A673 (cell line): ENCODE results near the gene CMTM8. TPM values are rescaled to one million over a fixed set of nuclear protein-coding genes. Genes with fewer than 3 reads are reported as not detected.

Source experiments
- BruUV-seq: library from RNA; stranded (reverse); fragments of 400-500 nt; replicated peaks from 2 replicates; lab custom pipeline; 2021; lab: Mats Ljungman, UMichigan
- CTCF ChIA-PET: fragments of 300-600 bp; sonication (Branson Sonifier 250); formaldehyde crosslinking; loops from one replicate; lab custom pipeline; 2022; ENCODE audit warnings: antibody characterized with exemption; lab: Charles Lee
- POLR2A ChIA-PET: fragments of 300-600 bp; sonication (Branson Sonifier 250); formaldehyde crosslinking; loops from one replicate; lab custom pipeline; 2022; ENCODE audit warnings: antibody characterized with exemption; ENCODE audit not compliant: low non-redundant PET; lab: Charles Lee
- DNase-seq: peaks from one replicate; pipeline ENCODE4 v3.0.0-alpha.2; 2015; ENCODE audit warnings: low spot score
- H3K27ac ChIP-seq: fragments of 200-600 bp; sonication (generic); 2 replicates; pipeline ENCODE4 v1.5.1; 2016; ENCODE audit warnings: mixed run types, low read depth, mild to moderate bottlenecking, mixed read lengths, antibody characterized with exemption, low read length; ENCODE audit not compliant: poor library complexity, severe bottlenecking
- H3K27me3 ChIP-seq: fragments of 200-600 bp; sonication (generic); replicated peaks from 2 replicates; pipeline ENCODE4 v1.6.1; 2017; ENCODE audit warnings: mixed run types, low read depth, mild to moderate bottlenecking, mixed read lengths, antibody characterized with exemption, low read length; ENCODE audit not compliant: insufficient read depth, poor library complexity
- H3K36me3 ChIP-seq: fragments of 200-600 bp; sonication (generic); 2 replicates; pipeline ENCODE4 v1.6.1; 2016; ENCODE audit warnings: mixed run types, mild to moderate bottlenecking, mixed read lengths, antibody characterized with exemption, low read length; ENCODE audit not compliant: insufficient read depth, poor library complexity, severe bottlenecking
- H3K4me1 ChIP-seq: fragments of 200-600 bp; sonication (generic); 2 replicates; pipeline ENCODE4 v1.6.1; 2017; ENCODE audit warnings: mixed run types, mild to moderate bottlenecking, mixed read lengths, antibody characterized with exemption, low read length; ENCODE audit not compliant: insufficient read depth, poor library complexity, severe bottlenecking
- H3K4me3 ChIP-seq: fragments of 200-600 bp; sonication (generic); 2 replicates; pipeline ENCODE4 v1.5.1; 2016; ENCODE audit warnings: low read depth, mixed run types, mild to moderate bottlenecking, mixed read lengths, low read length; ENCODE audit not compliant: poor library complexity, severe bottlenecking
- H3K9me3 ChIP-seq: fragments of 200-600 bp; sonication (generic); 2 replicates; pipeline ENCODE4 v1.6.1; 2016; ENCODE audit warnings: mixed run types, low read depth, mild to moderate bottlenecking, mixed read lengths, antibody characterized with exemption, low read length; ENCODE audit not compliant: poor library complexity, severe bottlenecking
- EZH2 ChIP-seq: fragments of 200-600 bp; sonication (generic); IDR thresholded peaks from 2 replicates; pipeline ENCODE4 v1.6.1; 2017; ENCODE audit warnings: borderline replicate concordance, low read depth, mild to moderate bottlenecking, mixed read lengths, antibody characterized with exemption, low read length; ENCODE audit not compliant: poor library complexity, severe bottlenecking
- intact Hi-C: fragments of 100-400 bp; cut with micrococcal nuclease; formaldehyde crosslinking; loops from one replicate; pipeline ENCODE4 v1.10.0; 2022; ENCODE audit not compliant: unreplicated experiment
- total RNA-seq: library from RNA; stranded (reverse); gene quantifications from 2 replicates; pipeline ENCODE4 v1.2.3, GENCODE V29; 2021
- TF ChIP-seq, protein P1 (sequence below): fragments of 300-800, 200-600 bp; sonication (generic); conservative IDR thresholded peaks from 2 replicates; pipeline ENCODE4 v1.5.1; 2017; ENCODE audit warnings: low read depth, mild to moderate bottlenecking, antibody characterized with exemption, low read length, moderate library complexity, mixed read lengths

Gene CMTM8
- total RNA-seq, 1 experiment from 2014 or later: 2.1 TPM

DNA sequence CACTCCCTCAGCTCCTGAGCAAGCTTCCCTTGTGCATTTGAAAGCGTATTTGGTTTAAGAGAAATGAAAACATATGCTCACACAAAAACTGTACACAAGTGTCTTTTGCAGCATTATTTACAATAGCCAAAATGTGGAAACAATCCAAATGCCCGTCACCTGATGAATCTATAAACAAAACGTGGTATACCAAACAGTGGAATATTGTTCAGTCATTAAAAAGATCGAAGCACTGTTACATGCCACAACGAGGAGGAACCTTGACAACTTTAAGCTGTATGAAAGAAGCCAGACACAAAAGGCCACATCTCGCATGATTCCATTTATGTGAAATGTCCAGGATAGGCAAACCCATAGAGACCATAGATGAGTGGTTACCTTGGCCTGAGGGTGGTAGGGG is 81.6 kb downstream of the CMTM8 start:
- TF ChIP-seq EZH2: no peak
- TF ChIP-seq, protein P1, sequence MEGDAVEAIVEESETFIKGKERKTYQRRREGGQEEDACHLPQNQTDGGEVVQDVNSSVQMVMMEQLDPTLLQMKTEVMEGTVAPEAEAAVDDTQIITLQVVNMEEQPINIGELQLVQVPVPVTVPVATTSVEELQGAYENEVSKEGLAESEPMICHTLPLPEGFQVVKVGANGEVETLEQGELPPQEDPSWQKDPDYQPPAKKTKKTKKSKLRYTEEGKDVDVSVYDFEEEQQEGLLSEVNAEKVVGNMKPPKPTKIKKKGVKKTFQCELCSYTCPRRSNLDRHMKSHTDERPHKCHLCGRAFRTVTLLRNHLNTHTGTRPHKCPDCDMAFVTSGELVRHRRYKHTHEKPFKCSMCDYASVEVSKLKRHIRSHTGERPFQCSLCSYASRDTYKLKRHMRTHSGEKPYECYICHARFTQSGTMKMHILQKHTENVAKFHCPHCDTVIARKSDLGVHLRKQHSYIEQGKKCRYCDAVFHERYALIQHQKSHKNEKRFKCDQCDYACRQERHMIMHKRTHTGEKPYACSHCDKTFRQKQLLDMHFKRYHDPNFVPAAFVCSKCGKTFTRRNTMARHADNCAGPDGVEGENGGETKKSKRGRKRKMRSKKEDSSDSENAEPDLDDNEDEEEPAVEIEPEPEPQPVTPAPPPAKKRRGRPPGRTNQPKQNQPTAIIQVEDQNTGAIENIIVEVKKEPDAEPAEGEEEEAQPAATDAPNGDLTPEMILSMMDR: no peak
- ChIA-PET POLR2A (no interaction called here), CTCF (no interaction called here)
- Histone ChIP-seq H3K4me3 (no peak overlapping the region), H3K27ac (no peak overlapping the region), H3K36me3 (no peaks in the 10 kb centered on the region), H3K4me1 (peaks cover 1% of the 10 kb centered on the region), H3K27me3 (no peaks in the 10 kb centered on the region), H3K9me3 (no peaks in the 10 kb centered on the region)
- DNase-seq: no peak
- intact Hi-C loops: no loop called here
- BruUV-seq: no TSS peak

DNA sequence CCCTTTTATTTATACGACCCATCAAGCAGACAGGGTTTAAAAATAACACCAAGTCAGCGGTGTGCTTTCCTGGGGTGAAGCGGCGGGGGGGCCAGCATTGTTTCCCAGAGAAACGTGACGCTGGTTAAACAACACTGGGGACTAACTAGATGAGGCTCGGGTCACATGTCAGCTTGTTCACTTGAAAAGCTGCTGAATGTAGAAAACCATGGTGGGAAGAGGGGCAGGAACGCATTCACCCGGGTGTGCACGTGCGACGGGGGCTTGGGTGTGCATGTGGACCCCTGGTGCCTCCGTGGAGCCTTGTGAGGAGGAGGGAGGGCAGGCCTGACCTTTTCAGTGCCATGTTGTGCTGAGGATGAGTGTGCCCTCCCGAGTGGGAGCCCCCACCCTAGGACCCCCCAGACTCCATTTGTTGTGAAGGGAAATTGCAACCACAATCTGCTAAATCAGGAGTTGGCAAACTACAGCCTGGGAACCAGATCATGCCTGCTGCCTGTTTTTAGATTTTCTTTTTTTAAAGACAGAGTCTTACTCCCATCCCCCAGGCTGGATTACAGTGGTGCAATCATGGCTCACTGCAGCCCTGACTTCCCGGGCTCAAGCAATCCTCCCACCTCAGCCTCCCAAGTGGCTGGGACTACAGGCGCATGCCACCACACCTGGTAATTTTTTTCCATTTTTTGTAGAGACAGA is 82.8 kb downstream of the CMTM8 start:
- Histone ChIP-seq H3K27me3 (no peaks in the 10 kb centered on the region), H3K27ac (no peak overlapping the region), H3K9me3 (no peaks in the 10 kb centered on the region), H3K4me1 (peaks cover 12% of the 10 kb centered on the region), H3K4me3 (no peak overlapping the region), H3K36me3 (no peaks in the 10 kb centered on the region)
- intact Hi-C loops: no loop called here
- CTCF ChIA-PET: no interaction called here
- DNase-seq: no peak
- no TSS peak for BruUV-seq
- no peak for TF ChIP-seq EZH2
- TF ChIP-seq, protein P1: no peak
- POLR2A ChIA-PET: no interaction called here

DNA sequence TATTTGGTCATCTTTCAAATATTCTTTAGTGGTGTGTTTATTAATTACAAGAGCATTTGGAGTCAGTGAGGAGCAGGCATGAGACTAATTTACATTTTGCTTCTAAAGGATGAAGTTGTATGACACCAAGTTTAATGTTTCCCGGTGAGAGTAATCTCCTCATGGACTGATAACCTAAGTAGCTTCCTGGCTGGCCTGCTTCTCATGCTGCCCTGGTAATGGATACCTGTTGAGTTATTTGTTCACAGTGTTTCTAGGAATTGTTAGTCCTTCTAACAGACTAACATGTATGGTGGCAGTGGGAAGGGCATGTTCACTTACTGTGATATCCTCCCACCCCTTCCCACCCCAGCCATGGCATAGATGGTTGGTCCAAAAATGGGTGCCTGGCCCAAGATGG is 83.8 kb downstream of the CMTM8 start:
- intact Hi-C loops: no loop called here
- no peaks in the 10 kb centered on the region for H3K36me3 ChIP-seq
- peaks cover 12% of the 10 kb centered on the region for H3K4me1 ChIP-seq
- no peaks in the 10 kb centered on the region for H3K27me3 ChIP-seq
- no peak for DNase-seq
- BruUV-seq: no TSS peak
- TF ChIP-seq EZH2: no peak
- TF ChIP-seq, protein P1: no peak
- H3K27ac ChIP-seq: no peak overlapping the region
- POLR2A ChIA-PET: no interaction called here
- H3K9me3 ChIP-seq: no peaks in the 10 kb centered on the region
- H3K4me3 ChIP-seq: no peak overlapping the region
- CTCF ChIA-PET: no interaction called here
